ENCODE data around the gene SKIL.

Gene SKIL

DNA sequence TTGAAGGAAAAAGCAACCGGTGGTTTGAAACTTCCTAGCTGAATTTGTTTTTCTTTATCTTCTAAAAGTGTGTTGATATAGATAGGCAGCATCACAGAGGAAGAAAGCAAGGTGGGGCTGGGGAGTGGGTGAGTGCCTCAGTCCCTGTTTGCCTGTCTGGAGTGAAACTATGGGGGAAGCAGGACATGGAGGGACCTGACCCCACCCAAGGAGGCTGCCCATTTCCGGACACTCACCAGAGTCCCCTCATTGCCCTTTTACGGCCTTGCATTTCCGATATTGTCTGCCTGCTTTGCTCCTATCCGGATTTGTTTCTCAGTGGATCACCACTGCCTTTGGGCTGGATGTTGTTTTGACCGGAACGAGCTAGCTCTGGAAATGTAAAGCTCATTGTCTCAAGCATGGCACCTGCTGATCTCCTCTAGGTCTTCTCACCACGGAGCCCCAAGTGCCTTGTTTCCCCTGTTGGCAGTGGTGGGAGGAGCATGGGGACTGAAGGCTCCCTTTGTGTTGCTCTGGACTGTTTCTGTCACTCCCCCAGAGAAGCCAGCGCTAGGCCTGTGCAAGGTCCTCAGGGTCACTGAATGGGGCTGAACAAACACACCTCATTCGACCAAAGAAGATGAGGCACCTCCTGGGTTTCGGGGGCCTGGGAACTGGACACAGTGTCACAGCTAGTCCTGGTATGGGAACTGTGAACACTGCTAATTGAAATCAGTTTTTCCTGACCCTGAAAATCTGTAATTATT is 68.2 kb downstream of the SKIL start:
- H3K4me3 ChIP-seq (ENCODE audit: control insufficient read depth, low read depth, low read length): no peak overlapping the region
- DNase-seq (ENCODE audit: low read depth): no peak
- TF ChIP-seq CTCF (conservative IDR thresholded peaks at IDR 0.05; ENCODE audit: control insufficient read depth, insufficient read depth, low read depth, low read length): no peak

DNA sequence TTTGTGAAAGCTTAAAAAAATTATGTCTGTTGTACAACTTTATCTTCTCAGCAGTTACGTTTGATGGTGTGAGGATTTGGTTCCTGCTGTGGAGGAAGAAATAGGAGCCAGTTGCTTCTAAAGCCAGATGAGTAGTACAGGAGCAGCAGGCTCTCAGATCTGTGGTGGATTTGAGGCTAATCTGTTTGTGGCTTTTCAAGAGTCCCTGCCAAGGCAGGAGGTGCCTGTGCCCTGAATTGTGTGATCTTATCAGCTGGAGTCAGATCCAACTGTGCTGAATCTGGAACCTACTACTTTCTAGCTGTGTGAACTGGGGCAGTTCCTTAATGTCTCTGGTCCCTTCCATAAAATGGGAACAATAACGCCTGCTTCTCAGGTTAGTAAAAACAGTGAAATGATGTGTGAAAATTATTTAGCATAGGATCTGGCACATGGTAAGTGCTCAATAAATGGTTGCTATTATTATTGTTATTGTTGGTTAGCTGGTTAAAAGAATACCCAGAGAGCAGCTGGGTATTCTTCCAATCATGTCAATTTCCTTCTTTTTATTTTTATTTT is 68.8 kb downstream of the SKIL start:
- no peak overlapping the region for H3K4me3 ChIP-seq (ENCODE audit: control insufficient read depth, low read depth, low read length)
- DNase-seq (ENCODE audit: low read depth): no peak
- no peak for TF ChIP-seq CTCF (conservative IDR thresholded peaks at IDR 0.05; ENCODE audit: control insufficient read depth, insufficient read depth, low read depth, low read length)

DNA sequence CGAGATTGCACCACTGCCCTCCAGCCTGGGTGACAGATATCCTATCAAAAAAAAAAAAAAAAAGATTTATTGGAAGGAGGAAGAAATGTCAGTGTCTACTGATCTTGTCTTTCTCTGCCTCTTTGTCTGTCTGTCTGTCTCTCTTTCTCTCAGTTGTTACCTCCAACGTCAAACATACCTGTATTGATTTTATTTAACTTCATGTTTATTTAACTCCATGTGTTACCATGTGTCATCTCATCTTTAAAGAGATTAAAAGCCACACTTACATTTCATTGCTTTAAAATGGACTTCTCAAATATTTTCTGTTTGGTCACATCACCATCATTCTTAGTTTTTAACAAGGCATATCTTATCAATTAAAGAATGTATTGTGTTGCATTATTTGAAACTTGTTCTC is 70.6 kb downstream of the SKIL start:
- no peak for DNase-seq (ENCODE audit: low read depth)
- TF ChIP-seq CTCF (conservative IDR thresholded peaks at IDR 0.05; ENCODE audit: control insufficient read depth, insufficient read depth, low read depth, low read length): no peak
- H3K4me3 ChIP-seq (ENCODE audit: control insufficient read depth, low read depth, low read length): no peak overlapping the region

- DNase-seq (ENCODE audit: low read depth): no peak
- no peak for TF ChIP-seq CTCF (conservative IDR thresholded peaks at IDR 0.05; ENCODE audit: control insufficient read depth, insufficient read depth, low read depth, low read length)
- H3K4me3 ChIP-seq (ENCODE audit: control insufficient read depth, low read depth, low read length): no peak overlapping the region
These were observed 71.5 kb downstream of the SKIL start for GRCh38 chr3:170429050-170429449.

- no peak for DNase-seq (ENCODE audit: low read depth)
- peak; percentile 36 for TF ChIP-seq CTCF (conservative IDR thresholded peaks at IDR 0.05; ENCODE audit: control insufficient read depth, insufficient read depth, low read depth, low read length)
- H3K4me3 ChIP-seq (ENCODE audit: control insufficient read depth, low read depth, low read length): no peak overlapping the region
These were observed 73.5 kb downstream of the SKIL start for GRCh38 chr3:170431054-170431453.

DNA sequence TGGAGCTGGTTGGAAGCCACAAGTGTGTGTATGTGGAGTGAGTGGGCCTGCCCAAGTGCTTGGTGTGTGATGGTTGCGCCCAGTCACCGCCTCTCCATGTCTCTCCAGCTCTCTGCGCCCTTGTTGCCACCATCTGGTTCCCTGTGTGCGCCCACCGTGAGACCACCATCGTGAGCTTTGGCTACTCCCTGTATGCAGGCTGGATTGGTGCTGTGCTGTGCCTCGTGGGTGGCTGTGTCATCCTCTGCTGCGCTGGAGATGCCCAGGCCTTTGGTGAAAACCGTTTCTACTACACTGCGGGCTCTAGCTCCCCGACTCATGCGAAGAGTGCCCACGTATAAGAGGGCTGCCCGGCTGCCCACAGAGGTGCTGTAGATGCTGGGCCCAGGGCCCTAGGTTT is 74.9 kb downstream of the SKIL start:
- DNase-seq (ENCODE audit: low read depth): no peak
- no peak for TF ChIP-seq CTCF (conservative IDR thresholded peaks at IDR 0.05; ENCODE audit: control insufficient read depth, insufficient read depth, low read depth, low read length)
- H3K4me3 ChIP-seq (ENCODE audit: control insufficient read depth, low read depth, low read length): no peak overlapping the region

Data from fibroblast of mammary gland (primary cell).